HG03521 (cell line): ENCODE measurements around the gene SDHAF2.
"Not testable (repeated sequence)": the region's sequence is repeated elsewhere in the genome, so short reads cannot be mapped to it uniquely, and the experiment has no call there.

ENCODE experiments used
- ATAC-seq: cut with Tn5 transposase; IDR thresholded peaks from one replicate; pipeline ENCODE4 v1.9.1; 2021; ENCODE audit warnings: mild to moderate bottlenecking, moderate library complexity; ENCODE audit not compliant: unreplicated experiment

Gene SDHAF2

DNA sequence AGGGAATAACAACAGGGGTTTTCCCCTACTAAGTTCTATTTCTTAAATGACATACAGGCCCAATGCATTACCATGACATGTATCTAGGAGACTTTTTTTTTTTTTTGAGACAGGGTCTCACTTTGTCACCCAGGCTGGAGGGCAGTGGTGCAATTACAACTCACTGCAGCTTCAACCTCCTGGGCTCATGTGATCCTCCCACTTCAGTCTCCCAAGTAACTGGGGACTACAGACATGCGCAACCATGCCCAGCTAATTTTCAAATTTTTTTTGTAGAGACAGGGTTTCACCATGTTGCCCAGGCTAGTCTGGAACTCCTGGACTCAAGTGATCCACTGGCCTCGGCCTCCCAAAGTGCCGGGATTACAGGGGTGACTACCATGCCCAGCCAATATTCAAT is 7.7 kb upstream of the SDHAF2 start:
- ATAC-seq = no peak

DNA sequence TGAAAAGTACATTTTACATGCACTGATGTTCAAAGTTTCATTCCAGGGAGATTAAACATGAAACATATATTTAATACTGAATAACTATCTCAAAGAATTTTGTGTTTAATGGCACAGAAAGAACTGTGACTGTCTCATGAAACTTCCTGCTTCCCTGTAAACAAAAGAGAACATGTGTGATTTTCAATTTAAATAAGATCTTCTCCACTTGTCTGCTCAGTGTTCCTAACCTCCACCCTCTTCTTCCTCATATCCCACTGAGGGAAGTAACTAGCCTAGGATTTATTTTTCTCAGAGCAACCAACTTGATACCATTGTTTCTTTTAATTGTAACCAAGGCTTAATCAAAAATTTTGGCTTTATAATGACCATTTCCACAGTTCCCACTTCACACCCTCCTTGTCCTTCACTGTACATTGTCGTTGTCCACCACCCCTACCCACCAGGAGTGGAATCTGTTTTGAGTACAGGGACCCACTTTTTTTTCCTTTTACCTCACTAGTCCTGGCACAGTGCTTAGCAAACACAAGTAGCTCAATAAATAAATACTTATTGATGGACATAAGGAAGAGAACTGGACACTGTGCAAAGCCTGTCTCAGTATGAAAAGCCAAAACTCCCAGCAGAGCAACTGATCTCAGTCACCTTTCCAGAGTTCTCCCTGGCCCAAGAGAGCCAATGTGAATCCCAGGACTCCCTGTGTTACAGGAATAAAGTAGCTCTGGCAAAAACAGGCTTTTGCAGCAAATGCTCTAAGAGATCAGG is 4.4 kb upstream of the SDHAF2 start:
- ATAC-seq = no peak

DNA sequence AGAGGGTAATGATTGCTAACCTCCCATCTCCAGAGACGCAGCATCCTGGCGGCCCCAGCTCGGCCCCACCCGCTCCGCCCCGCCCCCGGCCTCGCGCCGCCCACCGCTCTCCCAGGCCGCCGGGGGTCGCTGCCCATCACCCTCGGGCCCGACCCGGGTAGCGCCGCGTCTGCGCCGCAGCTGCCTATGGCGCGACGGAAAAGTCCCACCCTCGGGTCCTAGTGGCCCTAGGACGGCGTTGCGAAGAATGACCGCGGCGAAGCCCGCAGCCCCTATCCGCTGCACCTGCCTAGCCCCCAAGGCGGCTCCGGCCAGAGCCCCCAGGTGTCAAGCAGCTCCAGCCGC is 606 bp upstream of the SDHAF2 start:
- peak; percentile 47 for ATAC-seq

DNA sequence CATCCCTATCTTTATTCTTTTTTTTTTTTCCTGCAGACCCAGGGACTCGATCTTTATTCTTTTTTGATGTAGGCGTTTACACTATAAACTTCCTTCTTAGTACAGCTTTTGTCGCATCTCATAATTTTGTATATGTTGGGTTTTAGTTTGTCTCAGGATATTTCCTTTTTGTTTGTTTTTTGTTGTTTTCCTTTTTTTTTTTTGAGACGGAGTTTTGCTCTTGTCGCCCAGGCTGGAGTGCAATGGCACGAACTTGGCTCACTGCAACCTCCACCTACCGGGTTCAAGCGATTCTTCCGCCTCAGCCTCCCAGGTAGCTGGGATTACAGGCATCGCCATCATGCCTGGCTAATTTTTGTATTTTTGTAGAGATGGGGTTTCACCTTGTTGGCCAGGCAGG is 915 bp downstream of the SDHAF2 start:
- not testable (repeated sequence) for ATAC-seq

DNA sequence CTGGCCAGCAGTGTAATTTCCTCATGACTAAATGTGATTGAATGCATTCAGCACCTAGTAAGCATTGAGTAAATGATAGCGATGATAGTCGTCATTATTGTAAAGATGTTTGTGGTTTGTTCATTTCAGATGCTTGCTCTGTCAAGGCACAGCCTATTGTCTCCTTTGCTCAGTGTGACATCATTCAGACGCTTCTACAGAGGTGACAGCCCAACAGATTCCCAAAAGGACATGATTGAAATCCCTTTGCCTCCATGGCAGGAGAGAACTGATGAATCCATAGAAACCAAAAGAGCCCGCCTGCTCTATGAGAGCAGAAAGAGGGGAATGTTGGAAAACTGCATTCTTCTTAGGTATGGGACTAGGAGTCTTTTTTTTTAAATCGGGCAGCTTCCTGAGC is 7.6 kb downstream of the SDHAF2 start:
- ATAC-seq = no peak

DNA sequence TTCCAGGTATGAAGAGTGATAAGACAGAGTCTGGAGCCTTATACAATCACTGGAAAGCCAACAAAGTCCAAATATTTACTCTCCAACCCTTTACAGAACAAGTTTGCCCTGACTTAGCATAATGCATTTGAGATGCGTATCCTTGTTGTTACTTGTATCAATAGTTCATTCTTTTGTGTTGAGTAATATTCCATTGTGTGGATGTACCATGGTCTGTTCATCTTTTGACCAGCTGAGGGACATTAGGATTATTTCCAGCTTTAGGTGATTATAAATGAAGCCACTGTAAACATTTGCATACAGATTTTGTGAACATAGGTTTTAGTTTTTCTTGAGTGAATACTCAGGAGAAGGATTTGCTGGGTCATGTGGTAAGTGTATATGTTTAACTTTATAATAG is 9.7 kb downstream of the SDHAF2 start:
- no peak for ATAC-seq

DNA sequence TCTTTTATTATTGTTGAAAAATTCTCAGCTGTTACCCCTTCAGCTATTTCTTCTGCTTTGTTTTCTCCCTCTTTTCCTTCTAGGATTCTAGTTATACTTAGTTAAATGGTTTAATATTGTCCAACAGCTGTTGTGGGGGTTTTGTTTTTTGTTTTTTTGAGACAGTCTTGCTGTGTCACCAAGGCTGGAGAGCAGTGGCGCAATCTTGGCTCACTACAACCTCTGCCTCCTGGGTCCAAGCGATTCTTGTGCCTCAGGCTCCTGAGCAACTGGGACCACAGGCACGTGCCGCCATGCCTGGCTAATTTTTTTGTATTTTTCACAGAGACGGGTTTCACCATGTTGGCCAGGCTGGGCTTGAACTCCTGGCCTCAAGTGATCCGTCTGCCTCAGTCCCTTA is 12.7 kb downstream of the SDHAF2 start:
- ATAC-seq = no peak

DNA sequence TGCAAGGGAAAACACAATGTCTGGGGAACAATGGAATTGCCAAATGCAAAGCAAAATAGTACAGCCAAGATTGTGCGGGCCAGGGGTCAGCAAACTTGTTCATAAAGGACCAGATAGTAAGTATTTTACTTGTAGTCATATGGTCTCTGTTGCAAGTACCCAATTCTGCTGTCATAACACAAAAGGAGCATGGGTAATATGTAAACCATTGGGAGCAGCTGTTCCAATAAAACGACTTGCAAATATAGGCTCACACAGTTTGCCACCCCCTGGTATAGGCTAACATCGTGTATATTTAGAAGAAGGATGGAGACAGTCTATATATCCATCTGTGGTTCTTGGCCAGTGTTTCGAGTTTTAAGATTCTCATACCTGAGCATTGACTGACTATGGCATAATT is 15.6 kb downstream of the SDHAF2 start:
- no peak for ATAC-seq

DNA sequence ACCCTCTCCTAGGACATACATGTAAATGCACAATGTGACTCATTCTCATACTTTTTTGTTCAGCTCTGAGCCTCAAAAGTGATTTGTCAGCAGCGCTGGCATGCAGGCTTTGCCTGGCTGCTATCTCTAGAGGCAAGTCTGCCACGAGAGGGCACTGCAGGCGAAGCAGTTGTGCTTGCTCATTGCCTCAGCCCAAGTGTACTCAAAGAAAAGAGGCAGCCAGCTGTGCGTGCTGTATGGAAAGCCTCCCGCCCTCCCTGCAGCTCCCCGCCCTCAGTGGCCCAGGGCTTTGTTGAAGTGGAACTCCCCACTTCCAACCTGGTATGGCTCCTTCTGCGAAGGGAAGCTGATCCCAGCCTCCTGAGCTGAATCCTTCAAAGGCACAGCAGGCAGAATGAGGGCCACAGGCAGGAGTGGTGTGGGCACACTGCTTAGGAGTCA is 16.3 kb downstream of the SDHAF2 start:
- ATAC-seq = peak; percentile 57

DNA sequence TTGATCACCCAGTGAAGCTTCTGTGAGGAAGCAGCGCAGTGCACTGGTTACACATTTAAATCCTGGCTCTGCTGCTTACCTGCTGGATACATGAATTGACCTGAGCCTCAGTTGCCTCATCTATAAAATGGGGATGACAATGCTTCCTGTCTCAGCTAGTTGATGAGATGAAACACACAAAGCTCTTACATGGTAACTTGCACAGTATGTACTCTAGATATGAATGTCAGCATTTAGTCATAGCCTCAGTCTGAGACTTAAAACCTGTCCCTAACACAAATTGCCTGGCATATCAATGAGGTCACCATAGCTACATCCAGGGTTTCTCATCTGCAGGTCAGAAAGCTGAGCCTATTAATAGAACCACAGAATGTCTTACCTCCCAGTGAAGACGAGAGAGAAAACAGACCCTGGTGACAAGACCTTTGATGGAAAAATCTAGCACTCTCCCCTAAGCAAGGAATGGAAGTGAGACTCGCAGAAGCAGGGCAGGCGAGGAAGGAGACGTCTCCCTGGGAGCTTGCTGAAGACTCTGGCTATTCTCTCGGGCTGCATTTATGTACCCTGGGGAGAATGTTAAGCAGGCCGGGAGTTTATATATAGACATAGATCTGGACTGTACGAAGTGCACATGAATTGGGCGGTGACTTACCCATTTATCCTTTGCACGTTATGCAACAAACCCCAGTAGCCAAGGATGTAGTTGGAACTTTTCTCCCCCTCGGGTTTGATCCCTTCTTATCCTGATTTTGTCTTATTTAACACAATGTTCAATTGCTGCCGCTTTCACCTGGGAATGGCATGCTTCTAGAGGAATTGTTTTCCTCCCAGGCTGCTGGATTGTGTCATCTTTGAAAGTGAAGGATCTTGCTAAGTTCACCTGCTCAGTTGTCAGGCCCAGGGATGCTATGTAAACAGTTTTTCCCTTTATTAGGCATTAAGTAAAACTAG is 18.0 kb downstream of the SDHAF2 start:
- ATAC-seq = no peak

DNA sequence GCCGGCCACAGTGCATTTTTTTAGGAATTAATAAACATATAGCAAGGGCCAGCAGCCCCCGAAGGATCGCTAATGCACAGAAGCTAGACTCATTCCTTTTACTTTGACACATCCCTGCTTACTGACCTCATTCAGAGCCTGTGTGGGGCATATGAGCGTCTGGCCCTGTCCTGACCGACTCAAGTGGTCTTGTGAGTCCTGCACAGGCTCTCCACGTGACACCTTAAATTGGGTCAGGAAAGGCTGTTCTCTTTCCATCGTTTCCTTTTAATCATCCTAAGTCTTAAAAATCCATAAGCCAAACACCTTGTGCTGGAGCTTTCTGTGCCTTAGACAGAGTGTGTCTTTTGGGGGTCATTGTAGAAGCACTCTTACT is 18.6 kb downstream of the SDHAF2 start:
- no peak for ATAC-seq

DNA sequence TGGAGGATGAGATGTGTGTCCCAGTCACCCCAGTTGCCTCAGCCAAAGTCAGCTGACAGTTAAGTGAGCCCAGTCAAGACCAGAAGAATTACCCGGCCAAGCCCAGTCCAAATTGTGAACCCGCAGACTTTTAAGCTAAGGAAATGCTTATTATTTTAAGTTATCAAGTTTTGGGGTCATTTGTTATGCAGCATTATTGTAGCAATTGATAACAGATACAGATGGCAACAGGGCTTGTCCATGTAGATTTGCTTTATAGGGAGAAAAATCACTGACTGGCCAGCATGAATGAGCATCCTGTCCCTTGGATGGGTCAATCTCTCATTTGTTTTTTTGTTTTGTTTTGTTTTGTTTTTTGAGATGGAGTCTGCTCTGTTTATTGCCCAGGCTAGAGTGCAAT is 22.9 kb downstream of the SDHAF2 start:
- no peak for ATAC-seq

DNA sequence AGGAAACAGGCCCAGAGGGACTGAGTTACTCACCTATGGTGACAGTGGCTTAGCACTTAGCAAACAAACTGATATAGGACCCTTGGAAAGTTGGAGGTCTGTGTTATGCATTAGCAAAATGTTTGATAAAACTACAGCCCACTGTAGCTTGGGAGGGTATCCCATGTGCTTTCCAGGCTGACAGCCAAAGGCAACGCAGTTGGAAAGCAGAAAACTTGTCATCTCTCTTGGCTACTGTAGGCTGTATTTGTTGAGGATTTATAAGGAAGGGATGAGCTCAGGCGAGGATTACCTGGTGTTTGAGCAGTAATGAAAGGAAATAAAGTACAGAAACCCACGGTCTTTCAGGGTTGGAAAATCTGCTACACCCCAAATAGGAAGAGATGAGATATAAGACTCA is 23.8 kb downstream of the SDHAF2 start:
- no peak for ATAC-seq

DNA sequence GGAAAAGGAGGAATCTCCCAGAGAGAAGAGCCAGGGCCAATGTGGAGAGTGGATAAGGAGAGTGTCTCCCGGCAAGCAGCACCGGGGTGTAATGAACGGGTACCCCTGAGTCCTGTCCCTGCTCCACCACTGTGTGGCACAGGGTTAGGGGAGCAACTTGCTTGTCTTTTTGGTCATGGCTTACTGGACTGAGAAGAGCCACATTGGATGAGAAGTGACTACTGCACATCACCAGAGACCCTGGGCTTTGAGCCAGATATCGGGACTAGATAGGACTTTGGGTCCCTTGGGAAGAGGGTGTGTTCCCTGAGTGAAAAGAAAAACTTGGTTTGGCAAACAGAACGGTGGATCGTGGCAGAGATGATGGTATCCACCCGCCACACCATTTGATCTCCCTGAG is 24.6 kb downstream of the SDHAF2 start:
- no peak for ATAC-seq

DNA sequence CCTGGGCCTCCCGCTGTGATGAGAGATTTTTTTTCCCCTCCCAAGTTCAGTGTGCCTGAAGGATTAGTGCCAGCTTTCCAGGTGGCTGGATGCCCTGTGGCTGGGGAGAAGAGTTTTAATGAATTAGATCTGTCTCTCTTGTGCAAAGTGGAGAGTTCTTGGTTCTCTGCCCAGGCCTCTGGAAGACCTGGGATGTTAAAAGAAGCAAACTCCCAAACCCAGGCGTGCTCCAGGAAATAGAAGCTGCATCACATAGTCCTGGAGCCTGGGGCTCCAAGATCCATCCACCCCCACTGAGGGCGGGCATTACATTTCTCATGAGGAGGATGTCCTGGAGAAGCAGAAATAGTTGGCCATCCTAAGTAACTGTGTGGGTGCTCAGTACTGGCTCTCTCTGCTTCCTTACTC is 30.6 kb downstream of the SDHAF2 start:
- ATAC-seq = no peak

DNA sequence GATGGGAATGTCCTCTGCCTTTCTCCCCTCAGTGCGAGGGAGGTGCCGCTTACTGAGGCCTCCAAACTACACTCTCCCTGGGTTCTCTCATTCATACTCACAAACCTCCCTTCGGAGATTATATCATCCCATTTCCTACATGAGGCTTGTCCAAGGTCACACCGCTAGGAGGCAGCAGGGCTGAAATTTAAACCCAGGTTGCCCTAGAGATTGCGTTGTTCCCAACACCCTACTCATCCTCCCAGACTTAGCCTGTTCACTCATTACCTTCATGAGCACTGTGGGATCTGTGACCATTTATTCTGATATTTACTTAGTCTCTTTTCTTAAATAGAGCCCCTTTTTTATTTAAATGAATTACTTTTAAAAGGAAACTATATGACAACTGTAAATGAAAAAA is 31.1 kb downstream of the SDHAF2 start:
- no peak for ATAC-seq

DNA sequence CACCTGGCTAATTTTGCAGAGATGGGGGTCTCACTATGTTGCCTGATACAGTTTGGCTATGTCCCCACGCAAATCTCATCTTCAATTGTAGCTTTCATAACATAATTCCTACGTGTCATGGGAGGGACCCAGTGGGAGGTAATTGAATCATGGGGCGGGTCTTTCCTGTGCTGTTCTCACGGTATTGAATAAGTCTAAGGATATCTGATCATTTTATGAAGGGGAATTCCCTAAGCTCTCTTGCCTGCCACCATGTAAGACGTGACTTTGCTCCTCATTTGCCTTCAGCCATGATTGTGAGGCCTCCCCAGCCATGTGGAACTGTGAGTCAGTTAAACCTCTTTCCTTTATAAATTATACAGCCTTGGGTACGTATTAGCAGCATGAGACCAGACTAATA is 37.7 kb downstream of the SDHAF2 start:
- ATAC-seq = not testable (repeated sequence)

DNA sequence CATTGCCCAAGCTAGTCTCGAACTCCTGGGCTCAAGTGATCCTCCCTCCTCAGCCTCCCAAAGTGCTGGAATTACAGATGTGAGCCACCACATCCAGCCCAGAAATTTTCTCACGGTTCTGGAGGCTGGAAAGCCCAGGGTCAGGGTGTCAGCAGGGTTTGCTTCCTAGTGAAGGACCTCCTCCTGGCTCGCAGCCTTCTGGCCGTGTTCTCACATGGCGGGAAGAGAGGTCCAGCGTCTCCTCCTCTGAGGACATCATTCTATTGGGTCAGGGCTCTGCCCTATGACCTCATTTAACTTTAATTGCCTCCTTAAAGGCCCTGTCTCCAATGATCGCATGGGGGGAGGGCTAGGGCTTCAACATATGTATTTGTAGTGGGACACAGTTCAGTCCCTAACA is 38.1 kb downstream of the SDHAF2 start:
- no peak for ATAC-seq

DNA sequence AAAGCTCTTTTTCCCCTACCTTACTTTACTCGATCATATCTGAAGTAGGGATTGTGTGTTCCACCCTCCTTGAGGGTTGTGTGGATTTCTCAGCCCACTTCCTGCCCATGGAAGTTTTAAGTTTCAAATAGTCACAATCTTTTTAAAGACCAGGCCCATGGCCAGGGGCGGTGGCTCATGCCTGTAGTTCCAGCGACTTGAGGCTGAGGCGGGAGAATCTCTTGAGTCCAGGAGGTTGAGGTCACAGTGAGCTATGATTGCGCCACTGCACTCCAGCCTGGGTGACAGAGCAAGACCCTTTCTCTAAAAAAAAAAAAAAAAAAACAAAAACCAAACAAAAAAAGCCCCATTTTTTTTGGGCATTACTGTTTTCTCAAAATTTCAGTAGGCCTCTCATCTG is 42.4 kb downstream of the SDHAF2 start:
- no peak for ATAC-seq

DNA sequence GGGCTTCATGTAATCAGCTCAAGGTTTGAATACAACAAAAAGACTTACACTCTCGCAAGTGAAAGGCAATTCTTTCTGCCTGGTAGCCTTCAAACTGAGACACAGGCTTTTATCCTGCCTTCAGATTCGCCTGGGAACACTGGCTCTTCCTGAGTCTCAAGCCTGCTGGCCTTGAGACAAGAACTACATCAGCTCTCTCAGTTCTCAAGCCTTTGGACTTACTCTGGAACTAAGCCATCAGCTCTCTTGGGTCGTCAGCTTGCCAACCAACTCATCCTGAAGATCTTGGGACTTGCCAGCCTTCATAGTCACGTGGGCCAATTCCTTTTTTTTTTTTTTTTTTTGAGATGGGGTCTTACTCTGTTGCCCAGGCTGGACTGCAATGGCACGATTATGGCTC is 42.9 kb downstream of the SDHAF2 start:
- ATAC-seq = no peak

DNA sequence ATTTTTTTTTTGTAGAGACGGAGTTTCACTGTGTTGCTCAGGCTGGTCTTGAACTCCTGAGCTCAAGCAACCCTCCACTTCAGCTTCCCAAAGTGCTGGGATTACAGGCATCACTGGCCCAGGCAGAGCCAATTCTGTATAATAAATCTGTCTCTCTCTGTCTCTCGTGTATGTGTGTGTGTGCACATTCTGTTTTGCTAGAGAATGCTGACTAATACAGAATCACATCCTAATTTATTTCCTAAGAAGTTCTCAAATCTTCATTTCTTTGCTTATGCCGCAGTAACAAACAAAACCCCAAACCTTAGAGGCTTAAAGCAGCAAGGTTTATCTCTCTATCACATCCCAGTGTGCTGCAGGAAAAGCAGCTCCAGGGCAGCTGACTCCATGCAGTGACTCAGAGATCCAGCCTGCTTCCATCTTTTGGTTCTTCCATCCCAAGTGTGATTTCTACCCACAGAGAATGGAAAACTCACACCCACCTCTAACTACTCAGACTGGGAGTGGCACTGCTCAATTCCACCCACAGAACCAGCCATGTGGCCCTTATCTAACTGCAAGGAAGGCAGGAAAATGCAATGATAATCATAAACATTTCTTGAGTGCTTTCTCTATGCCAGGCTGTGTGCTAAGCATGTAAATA is 43.6 kb downstream of the SDHAF2 start:
- ATAC-seq = no peak
